ENCODE results near the gene SPINT2. TPM values are rescaled to one million over a fixed set of nuclear protein-coding genes. Genes with fewer than 3 reads are reported as not detected.

SPINT2 gene
- total RNA-seq, 1 experiment from 2014 or later, result 1,023 TPM

DNA sequence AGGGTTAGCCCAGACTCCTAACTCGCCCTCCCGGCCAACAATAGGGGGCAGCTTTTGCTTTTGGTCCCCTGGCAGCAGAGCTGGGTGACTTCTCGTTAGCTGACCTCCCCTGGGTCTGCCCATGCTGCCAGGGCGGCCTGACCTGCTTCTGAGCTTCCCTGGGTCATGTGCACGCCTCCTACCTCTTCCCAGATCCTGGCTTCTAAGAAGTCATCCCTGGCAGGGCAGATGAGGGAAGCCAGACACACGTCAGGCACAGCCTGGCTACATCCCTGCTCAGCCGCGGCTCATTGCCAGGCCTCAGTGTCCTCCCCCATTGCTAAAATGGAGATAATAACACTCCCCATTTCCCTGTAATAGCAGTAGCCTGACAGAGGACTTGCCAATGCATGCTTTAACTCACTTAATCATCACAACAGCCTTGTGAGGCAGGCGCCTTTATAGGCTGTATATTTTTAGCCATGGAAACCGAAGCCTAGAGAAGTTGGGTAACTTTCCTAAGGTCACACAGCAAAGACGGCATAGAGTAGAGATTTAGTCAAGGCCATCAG is 57.3 kb downstream of the SPINT2 start:
- CTCF ChIA-PET, result no interaction called here
- BruUV-seq (replicated peaks), result no TSS peak
- TF ChIP-seq, protein P1, sequence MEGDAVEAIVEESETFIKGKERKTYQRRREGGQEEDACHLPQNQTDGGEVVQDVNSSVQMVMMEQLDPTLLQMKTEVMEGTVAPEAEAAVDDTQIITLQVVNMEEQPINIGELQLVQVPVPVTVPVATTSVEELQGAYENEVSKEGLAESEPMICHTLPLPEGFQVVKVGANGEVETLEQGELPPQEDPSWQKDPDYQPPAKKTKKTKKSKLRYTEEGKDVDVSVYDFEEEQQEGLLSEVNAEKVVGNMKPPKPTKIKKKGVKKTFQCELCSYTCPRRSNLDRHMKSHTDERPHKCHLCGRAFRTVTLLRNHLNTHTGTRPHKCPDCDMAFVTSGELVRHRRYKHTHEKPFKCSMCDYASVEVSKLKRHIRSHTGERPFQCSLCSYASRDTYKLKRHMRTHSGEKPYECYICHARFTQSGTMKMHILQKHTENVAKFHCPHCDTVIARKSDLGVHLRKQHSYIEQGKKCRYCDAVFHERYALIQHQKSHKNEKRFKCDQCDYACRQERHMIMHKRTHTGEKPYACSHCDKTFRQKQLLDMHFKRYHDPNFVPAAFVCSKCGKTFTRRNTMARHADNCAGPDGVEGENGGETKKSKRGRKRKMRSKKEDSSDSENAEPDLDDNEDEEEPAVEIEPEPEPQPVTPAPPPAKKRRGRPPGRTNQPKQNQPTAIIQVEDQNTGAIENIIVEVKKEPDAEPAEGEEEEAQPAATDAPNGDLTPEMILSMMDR (IDR thresholded peaks at IDR 0.05; ENCODE audit: unreplicated experiment), result no peak
- Mint-ChIP-seq H3K9me3 (ENCODE audit: low read depth, unreplicated experiment) (no peaks in the 10 kb centered on the region), H3K27me3 (ENCODE audit: unreplicated experiment) (peaks cover 42% of the 10 kb centered on the region), H3K27ac (ENCODE audit: unreplicated experiment) (no peak overlapping the region), H3K4me3 (ENCODE audit: low read depth, unreplicated experiment) (no peak overlapping the region), H3K36me3 (ENCODE audit: insufficient read depth, unreplicated experiment) (peaks cover 24% of the 10 kb centered on the region), H3K4me1 (ENCODE audit: low read depth, unreplicated experiment) (peaks cover 7% of the 10 kb centered on the region)
- no peak for DNase-seq
- intact Hi-C loops (cut with micrococcal nuclease; ENCODE audit: unreplicated experiment), result no loop called here

DNA sequence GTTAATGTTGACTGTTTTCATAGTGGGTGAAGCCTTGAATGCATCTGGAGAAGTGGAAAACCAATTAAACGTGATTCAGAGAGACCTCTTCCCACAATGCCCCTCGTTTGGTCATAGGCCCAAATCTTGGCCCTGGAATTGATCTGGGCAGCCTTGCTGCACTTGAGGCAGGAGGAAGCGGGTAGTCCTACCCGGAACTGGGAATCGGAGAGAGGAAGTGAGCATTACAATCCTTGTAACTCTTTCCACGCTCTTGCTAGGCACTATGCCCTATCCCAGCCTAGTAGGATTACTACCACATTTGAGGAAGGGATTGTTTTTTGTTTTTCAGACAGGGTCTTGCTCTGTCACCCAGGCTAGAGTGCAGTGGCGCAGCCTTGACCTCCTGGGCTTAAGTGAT is 58.9 kb downstream of the SPINT2 start:
- no TSS peak for BruUV-seq (replicated peaks)
- intact Hi-C loops (cut with micrococcal nuclease; ENCODE audit: unreplicated experiment), result no loop called here
- Mint-ChIP-seq H3K9me3 (ENCODE audit: low read depth, unreplicated experiment) (no peaks in the 10 kb centered on the region), H3K4me1 (ENCODE audit: low read depth, unreplicated experiment) (no peaks in the 10 kb centered on the region), H3K27ac (ENCODE audit: unreplicated experiment) (no peak overlapping the region), H3K36me3 (ENCODE audit: insufficient read depth, unreplicated experiment) (peaks cover 17% of the 10 kb centered on the region), H3K4me3 (ENCODE audit: low read depth, unreplicated experiment) (no peak overlapping the region), H3K27me3 (ENCODE audit: unreplicated experiment) (peaks cover 32% of the 10 kb centered on the region)
- CTCF ChIA-PET, result no interaction called here
- TF ChIP-seq, protein P1 (IDR thresholded peaks at IDR 0.05; ENCODE audit: unreplicated experiment), result no peak
- no peak for DNase-seq

DNA sequence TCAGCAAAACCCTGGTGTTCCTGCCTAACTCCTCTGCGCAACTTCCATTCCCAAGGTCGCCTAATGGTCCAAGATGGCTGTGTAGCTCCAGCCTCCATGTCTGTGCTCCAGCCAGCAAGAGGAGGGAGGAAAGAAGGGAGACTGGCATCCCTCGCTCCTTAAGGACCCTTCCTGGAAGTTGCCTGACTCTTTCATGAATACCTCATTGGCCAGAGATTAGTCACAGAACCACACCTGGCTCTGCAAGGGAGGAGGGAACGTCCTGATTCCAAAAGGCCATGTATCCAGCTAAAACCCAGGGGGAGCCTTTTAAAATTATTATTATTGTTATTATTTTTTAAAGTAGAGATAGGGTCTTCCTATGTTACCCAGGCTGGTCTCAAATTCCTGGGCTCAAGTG is 60.1 kb downstream of the SPINT2 start:
- peaks cover 14% of the 10 kb centered on the region for H3K36me3 Mint-ChIP-seq (ENCODE audit: insufficient read depth, unreplicated experiment)
- TF ChIP-seq, protein P1 (IDR thresholded peaks at IDR 0.05; ENCODE audit: unreplicated experiment), result no peak
- H3K4me1 Mint-ChIP-seq (ENCODE audit: low read depth, unreplicated experiment), result no peaks in the 10 kb centered on the region
- H3K4me3 Mint-ChIP-seq (ENCODE audit: low read depth, unreplicated experiment), result no peak overlapping the region
- peaks cover 21% of the 10 kb centered on the region for H3K27me3 Mint-ChIP-seq (ENCODE audit: unreplicated experiment)
- no peaks in the 10 kb centered on the region for H3K9me3 Mint-ChIP-seq (ENCODE audit: low read depth, unreplicated experiment)
- intact Hi-C loops (cut with micrococcal nuclease; ENCODE audit: unreplicated experiment), result no loop called here
- no peak overlapping the region for H3K27ac Mint-ChIP-seq (ENCODE audit: unreplicated experiment)
- CTCF ChIA-PET, result no interaction called here
- BruUV-seq (replicated peaks), result no TSS peak
- DNase-seq, result no peak

DNA sequence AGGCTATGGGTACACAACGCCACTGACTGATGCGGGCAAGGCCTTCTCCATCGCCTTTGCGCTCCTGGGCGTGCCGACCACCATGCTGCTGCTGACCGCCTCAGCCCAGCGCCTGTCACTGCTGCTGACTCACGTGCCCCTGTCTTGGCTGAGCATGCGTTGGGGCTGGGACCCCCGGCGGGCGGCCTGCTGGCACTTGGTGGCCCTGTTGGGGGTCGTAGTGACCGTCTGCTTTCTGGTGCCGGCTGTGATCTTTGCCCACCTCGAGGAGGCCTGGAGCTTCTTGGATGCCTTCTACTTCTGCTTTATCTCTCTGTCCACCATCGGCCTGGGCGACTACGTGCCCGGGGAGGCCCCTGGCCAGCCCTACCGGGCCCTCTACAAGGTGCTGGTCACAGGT is 62.2 kb downstream of the SPINT2 start:
- Mint-ChIP-seq H3K36me3 (ENCODE audit: insufficient read depth, unreplicated experiment) (peaks cover 4% of the 10 kb centered on the region), H3K4me1 (ENCODE audit: low read depth, unreplicated experiment) (no peaks in the 10 kb centered on the region), H3K27ac (ENCODE audit: unreplicated experiment) (no peak overlapping the region), H3K9me3 (ENCODE audit: low read depth, unreplicated experiment) (no peaks in the 10 kb centered on the region), H3K27me3 (ENCODE audit: unreplicated experiment) (peaks cover 2% of the 10 kb centered on the region), H3K4me3 (ENCODE audit: low read depth, unreplicated experiment) (no peak overlapping the region)
- intact Hi-C loops (cut with micrococcal nuclease; ENCODE audit: unreplicated experiment), result no loop called here
- CTCF ChIA-PET, result no interaction called here
- no TSS peak for BruUV-seq (replicated peaks)
- TF ChIP-seq, protein P1 (IDR thresholded peaks at IDR 0.05; ENCODE audit: unreplicated experiment), result no peak
- DNase-seq, result no peak
